Naive B cell (primary cell): Measurements from ENCODE around the gene TOX3. TPM values are rescaled to one million over a fixed set of nuclear protein-coding genes. Genes with fewer than 3 reads are reported as not detected.

Experiments
- ATAC-seq, 2 donors: fragments of 150-1000 bp; cut with Tn5 transposase; 2 replicates each; pipeline ENCODE4 v1.10.0; 2021; ENCODE audit warnings: low read depth in 2 of 2, mild to moderate bottlenecking in 2 of 2, moderate library complexity in 2 of 2
- DNase-seq: peaks from one replicate; pipeline ENCODE4 v3.0.0; 2022
- H3K27ac Mint-ChIP-seq, 6 donors: one replicate each; pipeline ENCODE4 v1.8.0; 2020 to 2022; ENCODE audit warnings: mild to moderate bottlenecking in 6 of 6, mixed read lengths in 6 of 6, moderate library complexity in 5 of 6, inconsistent platforms in 2 of 6
- H3K27me3 Mint-ChIP-seq, 3 donors: one replicate each; pipeline ENCODE4 v1.8.0; 2021 to 2022; ENCODE audit warnings: mixed read lengths in 3 of 3, mild to moderate bottlenecking in 1 of 3
- H3K36me3 Mint-ChIP-seq, 2 donors: one replicate each; pipeline ENCODE4 v1.8.0; 2020 to 2022; ENCODE audit warnings: mixed read lengths in 2 of 2, inconsistent platforms in 1 of 2, mild to moderate bottlenecking in 1 of 2
- H3K4me1 Mint-ChIP-seq, 3 donors: one replicate each; pipeline ENCODE4 v1.8.0; 2020 to 2022; ENCODE audit warnings: mixed read lengths in 3 of 3, inconsistent platforms in 1 of 3, mild to moderate bottlenecking in 1 of 3, moderate library complexity in 1 of 3
- H3K4me3 Mint-ChIP-seq, 8 donors: one replicate each; pipeline ENCODE4 v1.8.0; 2020 to 2022; ENCODE audit warnings: mild to moderate bottlenecking in 8 of 8, mixed read lengths in 8 of 8, moderate library complexity in 8 of 8, inconsistent platforms in 2 of 8
- H3K9me3 Mint-ChIP-seq, 7 donors: one replicate each; pipeline ENCODE4 v1.8.0; 2020 to 2022; ENCODE audit warnings: mixed read lengths in 7 of 7, mild to moderate bottlenecking in 5 of 7, inconsistent platforms in 2 of 7, moderate library complexity in 1 of 7
- polyA plus RNA-seq, 6 donors: library from polyadenylated mRNA; unstranded; fragments of 300-500 nt; fragmentation: Illumina TruSeq; gene quantifications; one replicate each; pipeline ENCODE4 v1.2.3, GENCODE V29; 2021; ENCODE audit warnings: low read depth in 6 of 6

TOX3 gene
- polyA plus RNA-seq: not detected

GRCh38 chr16:52547004-52547833 lies at the start of gene TOX3:
TOX3 (minus strand) TSS chr16:52547143; CDS start chr16:52546723, 420 bp downstream.
- peaks cover 0 to 5% of the 10 kb centered on the region in 2 donors for H3K36me3 Mint-ChIP-seq
- DNase-seq: no peak
- H3K4me1 Mint-ChIP-seq: peaks cover 10 to 18% (median 13%) of the 10 kb centered on the region in 3 donors
- no peak for ATAC-seq
- peaks cover 52 to 75% (median 65%) of the 10 kb centered on the region in 3 donors for H3K27me3 Mint-ChIP-seq
- H3K27ac Mint-ChIP-seq: no peak within 1 kb of the TSS
- H3K9me3 Mint-ChIP-seq: peaks cover 0 to 4% (median 0%) of the 10 kb centered on the region in 7 donors
- peak within 1 kb of the TSS in 6 of 8 donors; percentile 55 to 76 (median 70) for H3K4me3 Mint-ChIP-seq

- H3K4me3 Mint-ChIP-seq: no peak overlapping the region
- H3K4me1 Mint-ChIP-seq: no peaks in the 10 kb centered on the region
- no peak for ATAC-seq
- DNase-seq: no peak
- no peak overlapping the region for H3K27ac Mint-ChIP-seq
- H3K9me3 Mint-ChIP-seq: peaks cover 0 to 16% (median under 1%) of the 10 kb centered on the region in 7 donors
- H3K27me3 Mint-ChIP-seq: no peaks in the 10 kb centered on the region
- no peaks in the 10 kb centered on the region for H3K36me3 Mint-ChIP-seq
Measured at GRCh38 chr16:52592778-52593177, 45.8 kb upstream of the TOX3 start.

GRCh38 chr16:52591934-52592592 lies 45.1 kb upstream of the TOX3 start:
- Mint-ChIP-seq H3K4me3 (no peak overlapping the region), H3K36me3 (no peaks in the 10 kb centered on the region), H3K27ac (no peak overlapping the region), H3K4me1 (no peaks in the 10 kb centered on the region), H3K27me3 (no peaks in the 10 kb centered on the region), H3K9me3 (peaks cover 0 to 13% (median 0%) of the 10 kb centered on the region in 7 donors)
- DNase-seq (no peak), ATAC-seq (no peak)

- DNase-seq (no peak), ATAC-seq (no peak)
- no peaks in the 10 kb centered on the region for H3K27me3 Mint-ChIP-seq
- H3K36me3 Mint-ChIP-seq: no peaks in the 10 kb centered on the region
- no peaks in the 10 kb centered on the region for H3K4me1 Mint-ChIP-seq
- H3K4me3 Mint-ChIP-seq: no peak overlapping the region
- no peak overlapping the region for H3K27ac Mint-ChIP-seq
- peaks cover 0 to 7% (median 0%) of the 10 kb centered on the region in 7 donors for H3K9me3 Mint-ChIP-seq
Measured at GRCh38 chr16:52591471-52591870, 44.5 kb upstream of the TOX3 start.

GRCh38 chr16:52586159-52586558 lies 39.2 kb upstream of the TOX3 start:
- Mint-ChIP-seq H3K27ac (no peak overlapping the region), H3K27me3 (no peaks in the 10 kb centered on the region), H3K4me3 (no peak overlapping the region), H3K9me3 (peaks cover 0 to 5% (median 1%) of the 10 kb centered on the region in 7 donors), H3K36me3 (no peaks in the 10 kb centered on the region), H3K4me1 (no peaks in the 10 kb centered on the region)
- ATAC-seq (no peak), DNase-seq (no peak)

- Mint-ChIP-seq H3K9me3 (peaks cover 0 to 5% (median 2%) of the 10 kb centered on the region in 7 donors), H3K36me3 (no peaks in the 10 kb centered on the region), H3K27ac (no peak overlapping the region), H3K27me3 (no peaks in the 10 kb centered on the region), H3K4me3 (no peak overlapping the region), H3K4me1 (no peaks in the 10 kb centered on the region)
- DNase-seq: no peak
- no peak for ATAC-seq
Measured at GRCh38 chr16:52584354-52585320, 37.7 kb upstream of the TOX3 start.

GRCh38 chr16:52581530-52581929 lies 34.6 kb upstream of the TOX3 start:
- no peak for DNase-seq
- no peak overlapping the region for H3K27ac Mint-ChIP-seq
- no peaks in the 10 kb centered on the region for H3K36me3 Mint-ChIP-seq
- H3K4me3 Mint-ChIP-seq: no peak overlapping the region
- H3K9me3 Mint-ChIP-seq: peaks cover 0 to 5% (median 3%) of the 10 kb centered on the region in 7 donors
- no peaks in the 10 kb centered on the region for H3K4me1 Mint-ChIP-seq
- no peaks in the 10 kb centered on the region for H3K27me3 Mint-ChIP-seq
- ATAC-seq: no peak

GRCh38 chr16:52580488-52580887 lies 33.5 kb upstream of the TOX3 start:
- Mint-ChIP-seq H3K27ac (no peak overlapping the region), H3K36me3 (no peaks in the 10 kb centered on the region), H3K27me3 (peaks cover 0 to 3% (median 0%) of the 10 kb centered on the region in 3 donors), H3K4me1 (no peaks in the 10 kb centered on the region), H3K9me3 (peaks cover 0 to 5% (median 3%) of the 10 kb centered on the region in 7 donors), H3K4me3 (no peak overlapping the region)
- DNase-seq (no peak), ATAC-seq (no peak)

GRCh38 chr16:52578829-52579498 lies 32.0 kb upstream of the TOX3 start:
- no peak for ATAC-seq
- Mint-ChIP-seq H3K27me3 (peaks cover 0 to 3% (median 0%) of the 10 kb centered on the region in 3 donors), H3K27ac (no peak overlapping the region), H3K36me3 (no peaks in the 10 kb centered on the region), H3K9me3 (peaks cover 0 to 5% (median 2%) of the 10 kb centered on the region in 7 donors), H3K4me1 (no peaks in the 10 kb centered on the region), H3K4me3 (no peak overlapping the region)
- no peak for DNase-seq

GRCh38 chr16:52578007-52578828 lies 31.3 kb upstream of the TOX3 start:
- H3K9me3 Mint-ChIP-seq: peaks cover 0 to 5% (median 2%) of the 10 kb centered on the region in 7 donors
- H3K4me1 Mint-ChIP-seq: no peaks in the 10 kb centered on the region
- no peak overlapping the region for H3K4me3 Mint-ChIP-seq
- H3K27ac Mint-ChIP-seq: no peak overlapping the region
- DNase-seq (no peak), ATAC-seq (no peak)
- no peaks in the 10 kb centered on the region for H3K36me3 Mint-ChIP-seq
- peaks cover 0 to 3% (median 0%) of the 10 kb centered on the region in 3 donors for H3K27me3 Mint-ChIP-seq

GRCh38 chr16:52577130-52577706 lies 30.3 kb upstream of the TOX3 start:
- H3K9me3 Mint-ChIP-seq: peaks cover 0 to 5% (median 2%) of the 10 kb centered on the region in 7 donors
- no peaks in the 10 kb centered on the region for H3K4me1 Mint-ChIP-seq
- H3K36me3 Mint-ChIP-seq: no peaks in the 10 kb centered on the region
- H3K27ac Mint-ChIP-seq: no peak overlapping the region
- no peak overlapping the region for H3K4me3 Mint-ChIP-seq
- ATAC-seq (no peak), DNase-seq (no peak)
- H3K27me3 Mint-ChIP-seq: peaks cover 0 to 3% (median 0%) of the 10 kb centered on the region in 3 donors
